CD4-positive, alpha-beta T cell treated with Interleukin-12 subunit alpha and Interleukin-12 subunit beta, for 1 hour (primary cell): Measurements from ENCODE around the gene FXYD3.
A peak's percentile ranks its signal among the peaks of the same experiment; 100 is the strongest.

ENCODE experiments used
- DNase-seq: peaks from one replicate; pipeline ENCODE4 v3.0.0-alpha.2; 2020

FXYD3 gene

GRCh38 chr19:35107545-35107944 lies 8.1 kb upstream of the FXYD3 start:
- DNase-seq = no peak

DNA sequence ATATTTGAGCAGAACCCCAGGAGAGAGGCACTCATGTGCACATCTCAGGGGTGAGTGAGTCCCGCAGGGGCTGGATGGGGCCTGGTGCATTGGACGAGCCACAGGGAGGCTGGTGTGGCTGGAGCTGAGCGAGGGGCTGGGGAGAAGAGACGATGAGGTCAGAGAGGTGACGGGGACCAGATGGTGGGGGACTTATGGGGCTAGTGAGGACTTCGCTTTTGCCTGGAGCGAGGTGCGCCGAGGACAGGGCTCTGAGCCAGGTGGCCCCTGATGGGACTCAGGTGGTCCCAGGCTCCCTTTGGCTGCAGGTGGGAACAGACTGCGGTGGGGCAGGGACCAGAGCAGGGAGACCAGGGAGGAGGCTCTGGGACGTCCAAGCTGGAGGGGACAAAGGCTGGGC lies 6.9 kb upstream of the FXYD3 start:
- no peak for DNase-seq

DNA sequence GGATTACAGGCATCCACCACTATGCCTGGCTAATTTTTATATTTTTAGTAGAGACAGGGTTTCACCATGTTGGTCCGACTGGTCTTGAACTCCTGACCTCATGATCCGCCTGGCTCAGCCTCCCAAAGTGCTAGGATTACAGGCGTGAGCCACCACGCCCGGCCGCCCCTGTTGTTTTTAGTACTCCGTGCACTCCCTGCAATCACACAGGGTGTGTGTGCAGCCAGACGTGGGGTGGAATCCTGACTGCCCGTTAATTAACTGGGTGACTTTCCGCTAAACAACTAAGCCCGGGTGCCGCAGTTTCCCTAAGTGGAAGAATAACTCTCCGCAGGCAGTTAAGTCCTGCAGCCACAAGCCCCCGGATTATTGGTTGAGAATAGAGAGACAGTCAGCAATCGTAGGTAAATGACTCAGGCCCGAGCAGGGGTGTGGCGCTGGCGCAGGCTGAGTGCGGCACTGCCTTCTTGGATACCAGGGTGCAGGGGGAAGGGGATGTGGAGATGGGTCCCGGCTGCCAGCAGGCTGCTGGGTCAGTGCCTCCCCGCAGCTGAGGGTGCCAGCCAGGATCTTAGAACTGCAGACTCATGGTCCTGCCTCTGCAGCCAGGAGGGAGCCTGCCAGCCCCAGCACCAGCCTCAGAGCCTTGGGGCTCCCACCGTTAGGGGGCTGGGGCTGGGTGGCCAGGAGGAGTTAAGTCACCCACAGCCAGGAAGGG lies 6.1 kb upstream of the FXYD3 start:
- DNase-seq = no peak

DNA sequence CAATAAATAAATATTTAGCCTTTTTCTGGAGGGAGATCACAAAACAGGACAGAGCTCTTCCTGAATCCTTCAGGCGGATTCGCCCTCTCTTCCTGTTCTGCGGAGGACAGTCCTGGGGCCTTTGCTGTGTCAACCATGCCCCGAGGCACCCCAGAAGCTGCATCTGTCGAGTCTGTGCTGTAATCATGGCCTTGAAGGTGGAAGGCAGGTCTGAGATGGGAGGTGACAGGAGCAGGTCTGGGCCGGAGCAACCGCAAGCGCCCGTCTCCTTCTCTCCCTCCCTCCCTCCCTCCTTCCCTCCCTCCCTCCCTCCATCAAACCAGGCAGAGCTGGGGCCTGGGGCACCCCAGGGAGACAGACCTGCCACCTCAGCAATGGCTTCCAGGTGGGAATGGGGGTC lies 4.6 kb upstream of the FXYD3 start:
- no peak for DNase-seq

DNA sequence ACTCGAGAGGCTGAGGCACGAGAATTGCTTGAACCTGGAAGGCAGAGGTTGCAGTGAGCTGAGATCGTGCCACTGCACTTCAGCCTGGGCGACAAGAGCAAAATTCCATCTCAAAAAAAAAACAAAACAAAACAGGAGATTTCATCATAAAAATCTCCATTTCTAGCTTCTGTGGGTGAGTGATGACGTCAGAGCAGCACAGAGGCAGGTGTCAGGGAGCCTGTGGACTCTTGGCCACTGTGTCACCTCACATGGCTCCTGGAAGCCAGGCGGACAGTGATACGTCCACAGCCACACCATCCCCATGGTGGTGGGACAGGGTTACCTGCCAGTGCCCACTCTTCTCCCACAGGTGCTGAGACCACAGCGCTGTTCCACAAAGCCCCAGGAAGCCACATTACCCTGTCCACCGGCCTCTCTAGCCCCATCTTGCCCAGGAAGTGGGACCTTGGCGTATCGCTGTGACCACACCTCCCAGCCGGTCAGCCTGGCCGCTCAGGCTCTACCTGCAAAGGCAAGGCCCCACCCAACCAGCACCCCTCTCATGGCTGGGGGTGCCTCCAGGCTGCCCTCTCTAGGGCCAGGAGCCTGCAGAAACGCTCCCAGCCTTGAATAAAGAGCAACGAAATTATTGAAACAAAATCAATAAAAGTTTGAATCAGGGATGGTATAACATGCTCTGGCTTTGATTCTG lies 2.5 kb upstream of the FXYD3 start:
- DNase-seq = no peak

DNA sequence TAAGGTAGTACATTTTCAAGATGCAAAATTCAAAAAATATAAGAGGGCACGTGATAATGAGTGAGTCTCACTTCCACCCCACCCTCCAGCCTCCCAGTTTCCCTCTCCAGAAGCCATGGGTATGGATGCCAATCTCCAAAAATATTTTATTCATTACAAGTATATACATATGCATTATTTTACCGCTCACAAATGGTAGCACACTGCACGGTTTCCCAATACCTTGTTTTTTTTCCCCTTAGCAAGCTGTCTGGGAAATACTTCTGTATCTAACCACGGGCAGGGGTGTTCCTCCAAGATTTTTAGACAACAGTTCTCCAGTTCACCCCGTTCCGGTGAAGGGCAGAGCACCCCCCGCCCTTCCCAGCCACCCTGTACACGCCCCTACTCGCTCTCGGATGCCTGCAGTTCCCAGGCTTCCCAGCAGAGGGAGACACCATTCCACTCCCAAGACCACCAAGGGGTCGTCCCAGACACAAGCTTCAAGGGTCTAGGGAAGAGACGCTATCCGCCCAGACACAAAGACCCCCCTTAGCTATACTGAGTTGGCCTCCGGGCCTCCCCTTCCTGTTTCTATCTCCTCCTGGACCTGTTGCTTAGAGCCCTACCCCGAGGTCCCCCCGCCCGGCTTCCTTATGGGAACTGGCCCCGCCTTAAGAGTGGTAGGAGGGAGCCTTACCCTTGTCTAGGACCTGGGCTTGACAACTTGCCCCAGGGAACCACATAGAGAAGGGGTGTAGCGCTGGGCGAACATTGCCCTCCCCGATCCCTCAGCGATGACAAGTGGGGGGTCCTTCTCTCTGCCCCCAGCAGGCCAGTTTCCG lies 1.1 kb upstream of the FXYD3 start:
- peak; percentile 73 for DNase-seq

GRCh38 chr19:35116072-35116801 lies 614 bp downstream of the FXYD3 start:
- no peak for DNase-seq

DNA sequence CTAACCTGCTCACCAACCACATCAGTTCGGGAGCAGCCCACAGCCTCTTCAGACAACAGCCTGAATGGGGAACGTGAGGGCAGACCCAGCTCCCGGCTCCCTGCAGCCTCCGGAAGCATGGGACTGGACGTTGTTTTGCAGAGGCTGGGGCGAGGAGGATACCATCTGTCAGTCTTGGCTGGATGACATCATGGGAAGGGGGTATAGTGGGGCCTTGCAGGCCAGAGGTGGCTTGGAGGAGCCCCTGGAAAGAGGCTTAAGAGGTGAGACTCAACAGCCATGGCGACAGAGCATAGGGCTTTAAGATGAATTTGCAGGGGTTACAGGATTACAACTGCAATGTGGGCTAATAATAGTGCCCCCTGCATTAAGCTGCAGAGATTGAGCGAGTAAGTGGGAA lies 1.5 kb downstream of the FXYD3 start:
- no peak for DNase-seq

GRCh38 chr19:35117799-35118198 lies 2.2 kb downstream of the FXYD3 start:
- no peak for DNase-seq

- DNase-seq = no peak
These were observed 2.8 kb downstream of the FXYD3 start for GRCh38 chr19:35118268-35119020.

GRCh38 chr19:35119091-35119490 lies 3.5 kb downstream of the FXYD3 start:
- no peak for DNase-seq

DNA sequence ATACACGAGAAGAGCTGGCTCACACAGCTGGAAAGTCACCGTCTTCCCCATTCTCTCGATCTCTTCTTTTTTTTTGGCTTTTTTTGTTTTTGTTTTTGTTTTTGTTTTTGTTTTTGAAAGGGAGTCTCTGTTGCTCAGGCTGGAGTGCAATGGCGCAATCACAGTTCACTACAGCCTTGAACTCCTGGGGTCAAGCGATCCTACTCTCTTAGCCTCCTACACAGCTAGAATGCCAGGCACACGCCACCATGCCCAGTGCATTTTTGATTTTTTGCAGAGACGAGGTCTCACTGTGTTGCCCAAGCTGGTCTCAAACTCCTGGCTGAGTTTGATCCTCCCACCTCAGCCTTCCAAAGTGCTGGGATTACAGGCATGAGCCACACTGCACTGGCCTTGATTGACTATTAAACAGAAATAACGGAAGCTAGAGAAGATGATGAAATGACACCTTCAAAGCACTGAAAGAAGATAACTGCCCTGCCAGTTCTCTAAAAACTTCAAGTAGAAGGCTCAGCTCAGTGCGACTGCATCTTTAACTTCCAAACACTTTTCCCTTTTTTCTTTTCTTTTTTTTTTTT lies 4.0 kb downstream of the FXYD3 start:
- DNase-seq = no peak

DNA sequence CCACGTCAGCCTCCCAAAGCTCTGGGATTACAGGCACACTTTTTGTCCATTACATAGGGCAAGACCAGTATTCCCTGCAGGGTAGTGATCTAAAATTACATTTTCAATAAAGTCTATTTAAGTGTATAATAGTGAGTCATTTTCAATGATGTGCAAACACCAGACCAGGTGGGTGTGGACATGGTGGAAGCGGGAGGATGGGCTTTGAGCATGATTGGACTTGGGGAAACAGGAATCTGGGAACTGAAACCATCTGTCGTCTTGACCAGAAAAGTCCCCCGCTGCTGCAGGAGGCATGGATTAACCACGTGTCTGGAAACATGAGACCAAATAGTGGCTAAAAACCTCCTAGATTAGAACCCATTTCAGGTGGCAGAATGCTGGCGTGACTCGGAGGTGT lies 4.9 kb downstream of the FXYD3 start:
- peak; percentile 20 for DNase-seq

DNA sequence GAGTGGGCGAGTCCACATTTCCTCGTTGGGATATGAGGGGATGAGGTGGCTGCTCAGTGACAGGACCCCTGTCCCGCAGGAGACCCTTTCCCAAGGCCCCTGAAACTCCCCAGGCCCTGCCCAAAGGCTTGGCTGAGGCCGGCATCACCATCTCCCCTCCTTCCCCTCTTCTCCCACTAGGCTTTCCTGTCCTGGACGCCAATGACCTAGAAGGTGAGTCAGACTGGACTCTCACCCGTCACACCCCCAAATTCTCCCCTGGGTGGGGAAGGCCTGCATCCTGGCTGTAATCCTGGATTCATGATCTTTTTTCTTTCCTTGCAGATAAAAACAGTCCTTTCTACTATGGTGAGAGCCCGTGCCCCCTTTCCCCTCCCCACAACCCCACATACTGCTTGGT lies 5.3 kb downstream of the FXYD3 start:
- DNase-seq = no peak

GRCh38 chr19:35122687-35123551 lies 7.3 kb downstream of the FXYD3 start:
- no peak for DNase-seq

GRCh38 chr19:35123573-35123972 lies 8.0 kb downstream of the FXYD3 start:
- no peak for DNase-seq

- DNase-seq = peak; percentile 89
These were observed 8.8 kb downstream of the FXYD3 start for GRCh38 chr19:35124098-35125060.

GRCh38 chr19:35125270-35125717 lies 9.7 kb downstream of the FXYD3 start:
- no peak for DNase-seq

DNA sequence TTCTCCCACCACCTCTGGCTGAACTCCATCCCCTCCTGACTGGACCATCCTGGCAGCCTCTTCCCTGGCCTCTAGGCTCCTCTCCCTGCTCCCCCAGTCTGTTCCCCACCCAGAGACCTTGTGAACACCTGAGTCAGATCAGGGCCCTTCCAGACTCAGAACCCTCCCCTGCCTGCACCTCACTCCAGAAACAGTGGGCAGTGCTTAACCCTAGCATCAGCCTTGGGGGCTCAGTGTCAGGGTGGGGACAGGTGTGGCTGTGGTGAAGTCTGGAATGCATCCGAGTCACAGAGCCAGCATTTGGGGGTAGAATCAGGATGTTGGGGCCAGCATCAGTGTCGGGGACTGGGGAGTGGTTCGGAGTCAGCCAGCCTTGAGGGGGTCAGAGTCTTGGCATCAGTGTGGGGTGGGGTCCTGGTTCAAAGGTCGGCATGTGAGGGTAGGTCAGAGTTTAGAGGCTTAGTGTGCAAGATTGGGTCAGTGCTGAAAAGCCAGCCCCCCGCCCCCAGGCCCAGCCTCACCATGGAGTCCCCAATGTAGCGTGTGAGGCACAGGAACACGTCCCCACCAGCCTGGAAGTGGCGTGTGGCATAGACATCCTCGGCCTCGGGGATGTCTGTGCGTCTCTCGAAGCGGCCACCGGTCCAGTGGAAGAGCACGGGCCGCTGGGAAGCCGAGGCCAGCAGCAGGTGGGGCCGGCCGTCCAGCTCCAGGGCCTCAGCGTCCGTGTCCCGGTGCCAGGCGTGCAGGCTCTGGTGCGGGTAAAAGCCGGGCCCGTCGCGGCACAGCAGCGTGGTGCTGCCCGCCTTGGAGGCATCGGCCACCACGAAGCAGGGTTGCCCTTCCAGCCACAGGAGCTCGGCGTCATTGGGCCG lies 10.4 kb downstream of the FXYD3 start:
- no peak for DNase-seq
